HG02610 (cell line): ENCODE data around the gene SCT.

ENCODE experiments used
- ATAC-seq: cut with Tn5 transposase; IDR thresholded peaks from one replicate; pipeline ENCODE4 v1.9.1; 2021; ENCODE audit warnings: mild to moderate bottlenecking, moderate library complexity; ENCODE audit not compliant: unreplicated experiment

Gene SCT

DNA sequence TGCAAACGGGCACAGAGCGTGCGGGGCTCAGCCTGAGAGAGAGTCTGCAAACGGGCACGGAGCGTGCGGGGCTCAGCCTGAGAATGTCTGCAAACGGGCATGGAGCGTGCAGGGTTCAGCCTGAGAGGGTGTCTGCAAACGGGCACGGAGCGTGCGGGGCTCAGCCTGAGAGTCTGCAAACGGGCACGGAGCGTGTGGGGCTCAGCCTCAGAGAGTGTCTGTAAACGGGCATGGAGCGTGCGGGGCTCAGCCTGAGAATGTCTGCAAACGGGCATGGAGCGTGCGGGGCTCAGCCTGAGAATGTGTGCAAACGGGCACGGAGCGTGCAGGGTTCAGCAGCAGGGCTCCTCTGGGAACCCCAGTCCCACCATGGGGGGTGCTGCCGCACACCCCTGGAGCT is 37.2 kb downstream of the SCT start:
- ATAC-seq = no peak

GRCh38 chr11:587978-588380 is 39.0 kb downstream of the SCT start:
- no peak for ATAC-seq

DNA sequence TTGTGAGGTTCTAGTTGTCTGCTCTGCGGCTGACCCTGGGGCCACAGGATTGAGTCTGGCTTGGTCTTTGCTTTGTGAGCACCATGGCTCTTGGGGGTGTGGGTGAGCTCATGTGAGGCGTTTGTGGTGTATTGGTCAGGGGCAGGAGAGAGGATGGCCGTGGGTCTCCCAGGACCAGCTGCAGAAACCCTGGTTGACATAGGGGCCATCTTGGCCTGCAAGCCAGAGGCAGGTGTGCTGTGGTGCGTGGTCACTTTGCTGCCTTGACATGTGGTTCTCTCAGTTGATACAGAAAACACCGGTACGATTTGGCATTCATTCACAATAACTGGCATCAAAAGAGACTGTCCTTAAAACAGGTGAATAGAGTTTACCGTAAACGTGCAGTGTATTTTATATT is 39.4 kb downstream of the SCT start:
- no peak for ATAC-seq

DNA sequence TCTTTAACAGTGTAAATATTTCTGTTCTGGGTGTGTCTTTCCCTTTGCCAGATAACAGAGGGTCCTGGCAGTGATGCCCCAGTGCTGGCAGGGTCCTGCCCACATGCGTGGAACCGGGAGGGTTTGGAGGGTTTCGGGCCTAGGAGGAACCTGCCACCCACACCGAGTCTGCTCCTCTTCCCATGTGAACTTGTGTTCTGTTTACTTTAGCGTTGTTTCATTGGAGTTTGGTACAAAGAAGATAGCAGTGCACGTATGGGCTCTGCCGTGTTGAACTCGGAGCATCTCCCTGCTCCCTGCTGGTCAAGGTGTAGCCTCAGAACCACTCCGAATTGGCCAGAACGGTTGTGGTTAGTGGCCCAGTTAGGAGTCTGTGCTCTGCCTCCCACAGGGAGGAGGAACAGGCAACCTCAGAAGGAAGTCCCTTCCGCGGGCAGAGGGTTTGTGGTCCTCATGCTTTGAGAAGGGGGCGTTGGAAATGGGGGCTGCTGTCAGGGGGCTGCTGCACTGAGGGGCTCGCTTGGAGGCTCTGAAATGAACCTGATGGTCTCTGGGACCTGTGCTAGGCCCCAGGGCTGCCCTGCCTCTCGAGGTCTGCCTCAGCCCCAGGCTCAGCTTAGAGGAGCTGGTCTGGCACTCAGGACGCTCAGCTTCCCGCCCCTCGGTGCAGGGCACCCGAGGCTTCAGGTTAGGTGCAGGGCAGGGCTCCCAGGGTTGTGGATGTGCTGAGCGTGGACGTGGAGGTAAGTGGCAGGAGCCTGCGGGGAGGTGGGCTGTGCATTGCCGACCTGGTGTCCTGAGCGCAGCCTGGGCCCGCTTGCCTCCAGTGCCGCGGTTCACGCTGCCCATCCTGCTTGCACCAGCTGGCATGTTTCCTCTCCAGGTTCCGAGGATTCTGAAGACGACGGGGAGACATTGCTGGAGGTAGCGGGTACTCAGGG is 40.3 kb downstream of the SCT start:
- no peak for ATAC-seq

DNA sequence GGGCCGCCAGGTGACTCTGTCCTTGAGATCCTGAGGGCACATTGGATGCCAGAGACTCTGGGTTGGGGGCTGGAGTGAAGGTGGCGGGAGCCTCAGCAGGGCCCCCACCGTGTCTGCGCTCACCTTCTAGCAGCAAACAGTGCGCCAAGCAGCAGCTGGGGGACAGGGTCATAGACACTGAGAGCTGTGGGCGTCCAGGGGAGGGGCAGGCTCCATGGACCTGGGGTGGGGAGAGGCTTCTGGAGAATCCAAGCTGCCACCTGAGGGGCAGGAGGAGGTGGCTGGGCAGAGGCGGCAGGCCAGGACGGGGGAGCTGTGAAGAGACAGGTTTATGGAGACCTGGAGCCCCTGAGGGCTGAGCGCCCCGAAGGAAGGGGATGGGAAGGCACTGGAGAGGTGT is 42.7 kb downstream of the SCT start:
- no peak for ATAC-seq

DNA sequence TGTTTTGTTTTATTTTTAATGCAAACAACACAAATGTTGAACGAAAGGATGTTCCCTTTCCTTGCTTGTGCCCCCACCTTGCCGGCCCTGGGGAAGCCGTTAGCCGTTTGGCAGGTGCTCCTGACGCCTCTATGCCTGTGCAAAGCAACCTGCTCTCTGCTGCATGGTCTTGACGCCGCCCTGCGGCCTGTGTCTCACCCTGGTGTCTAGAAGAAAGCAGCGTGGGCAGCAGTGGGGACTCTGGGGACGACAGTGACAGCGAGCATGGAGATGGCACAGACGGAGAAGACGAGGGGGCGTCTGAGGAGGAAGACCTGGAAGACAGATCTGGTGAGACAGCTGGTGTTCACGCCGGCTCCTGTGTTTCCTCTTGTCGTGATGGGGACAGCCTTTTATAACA is 45.2 kb downstream of the SCT start:
- ATAC-seq = no peak

DNA sequence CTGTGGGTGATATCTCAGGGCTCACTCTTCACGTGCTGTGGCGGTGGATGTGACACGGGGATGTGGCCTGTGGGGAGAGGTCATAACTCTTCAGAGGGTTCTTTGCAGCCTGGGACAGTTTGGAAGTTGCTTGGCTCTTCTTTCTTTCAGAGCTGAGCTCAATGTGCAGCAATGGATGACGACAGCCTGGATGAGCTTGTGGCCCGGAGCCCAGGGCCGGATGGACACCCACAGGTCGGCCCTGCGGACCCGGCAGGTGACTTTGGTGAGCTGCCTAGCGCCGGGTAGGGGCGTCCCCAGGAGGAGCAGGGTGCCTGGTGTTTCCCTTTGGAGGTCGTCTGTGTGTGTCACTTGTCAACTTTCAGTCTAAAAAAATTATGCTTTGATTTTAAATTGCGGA is 45.6 kb downstream of the SCT start:
- ATAC-seq = no peak

DNA sequence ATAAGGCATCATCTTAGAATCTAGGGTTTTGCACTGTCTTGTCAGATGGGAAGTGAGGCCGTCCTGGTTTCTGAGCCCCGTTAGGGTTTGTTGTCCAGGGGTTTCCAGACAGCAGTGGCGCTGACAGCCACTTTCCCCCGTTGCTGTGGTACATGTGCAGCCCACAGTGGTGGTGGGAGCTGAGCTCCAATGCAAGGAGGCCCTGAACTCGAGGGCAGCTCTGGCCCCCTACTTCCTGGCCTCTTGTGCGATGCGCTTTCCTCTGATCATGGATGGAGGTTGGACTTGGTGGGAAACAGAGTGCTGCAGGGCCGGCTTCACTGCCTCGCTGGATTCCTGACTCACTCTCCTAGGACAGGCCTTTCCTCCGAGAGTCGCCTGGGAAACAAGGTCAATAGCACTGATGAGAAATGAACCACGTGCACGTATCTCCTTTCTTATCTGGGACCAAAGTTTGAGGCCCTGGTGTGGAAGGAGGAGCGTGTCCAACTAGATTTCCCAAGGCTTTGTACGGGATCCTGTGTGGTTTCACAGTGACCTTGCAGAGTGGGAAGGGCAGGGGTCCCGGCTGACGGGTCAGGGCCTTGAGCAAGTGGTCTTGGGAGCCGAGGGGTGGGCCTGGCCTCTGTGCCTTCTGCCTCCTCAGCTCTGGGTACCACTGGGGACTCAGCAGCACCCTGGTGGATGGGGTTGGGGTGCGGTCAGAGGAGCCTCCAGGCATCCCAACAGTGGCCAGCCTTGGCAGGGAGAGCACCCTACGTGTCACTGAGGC is 47.0 kb downstream of the SCT start:
- no peak for ATAC-seq

DNA sequence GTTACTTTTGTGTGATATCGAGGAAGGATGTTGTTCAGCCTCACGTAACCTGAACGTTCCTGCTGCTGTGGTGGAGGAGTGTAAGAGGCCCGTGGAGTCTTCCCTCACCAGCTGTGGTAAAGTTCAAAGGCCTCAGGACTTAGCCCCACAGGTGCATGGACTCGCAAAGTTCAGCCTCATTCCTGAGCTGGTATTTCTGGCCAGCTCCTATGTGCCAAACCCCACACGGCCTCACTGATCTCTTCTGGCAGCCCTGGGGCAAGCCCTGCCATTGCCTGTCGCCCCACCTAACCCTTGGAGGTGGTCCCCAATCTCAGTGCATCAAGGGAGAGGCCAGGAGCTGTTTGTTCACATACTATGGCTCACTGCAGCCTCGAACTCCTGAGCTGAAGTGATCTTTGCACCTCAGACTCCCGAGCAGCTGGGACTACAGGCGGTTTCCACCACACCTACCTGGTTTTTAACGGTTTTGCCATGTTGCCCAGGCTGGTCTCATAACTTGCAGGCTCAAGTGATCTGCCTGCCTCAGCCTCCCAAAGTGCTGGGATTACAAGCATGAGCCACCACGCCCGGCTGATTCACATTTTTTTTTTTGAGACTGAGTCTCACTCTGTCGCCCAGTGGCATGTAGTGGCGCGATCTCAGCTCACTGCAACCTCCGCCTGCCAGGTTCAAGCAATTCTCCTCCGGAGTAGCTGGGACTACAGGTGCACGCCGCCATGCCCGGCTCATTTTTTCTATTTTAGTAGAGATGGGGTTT is 48.5 kb downstream of the SCT start:
- no peak for ATAC-seq

- ATAC-seq = no peak
These were observed 49.4 kb downstream of the SCT start for GRCh38 chr11:577611-577894.

DNA sequence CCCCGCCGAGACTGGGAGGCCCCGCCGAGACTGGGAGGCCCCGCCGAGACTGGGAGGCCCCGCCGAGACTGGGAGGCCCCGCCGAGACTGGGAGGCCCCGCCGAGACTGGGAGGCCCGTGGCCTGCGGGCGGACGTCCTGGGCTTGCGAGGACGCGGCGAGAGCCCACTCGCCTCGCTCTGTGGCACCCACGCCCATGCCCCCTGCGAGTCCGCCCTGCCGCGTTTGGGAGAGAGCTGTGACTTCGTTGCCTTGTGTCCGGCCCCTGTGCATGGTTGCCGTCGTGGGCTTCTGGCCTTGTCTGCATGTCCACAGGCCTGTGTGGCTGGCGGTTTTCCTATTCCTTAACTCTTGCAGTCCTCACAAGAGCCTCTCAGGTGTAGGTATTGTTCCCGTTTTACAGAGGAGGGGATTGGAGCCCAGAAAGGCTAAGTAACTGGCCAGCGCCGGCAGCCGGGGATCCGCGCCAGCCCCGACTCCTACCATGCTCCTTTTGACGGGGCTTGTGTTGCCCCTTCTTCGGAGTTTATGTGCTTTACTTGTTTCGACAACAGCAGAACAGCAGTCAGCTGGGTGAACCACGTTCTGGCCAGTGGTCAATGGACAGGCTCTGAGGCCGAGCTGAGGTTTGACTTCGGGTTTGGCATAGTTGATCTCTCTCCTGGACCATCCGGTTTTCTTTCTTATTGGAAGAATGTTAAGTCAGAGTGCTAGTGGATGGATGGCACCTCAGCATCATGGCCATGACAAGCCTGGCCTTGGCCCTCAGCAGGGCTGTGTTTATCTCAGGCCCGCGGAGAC is 50.0 kb downstream of the SCT start:
- ATAC-seq = no peak
